Hepatocyte (in vitro differentiated cells): ENCODE results near the gene GOLGA6L9.
"Not testable (repeated sequence)": the region's sequence is repeated elsewhere in the genome, so short reads cannot be mapped to it uniquely, and the experiment has no call there.

Experiments
- EZH2 ChIP-seq: fragments of 200-600 bp; sonication (generic); IDR thresholded peaks from 2 replicates; pipeline ENCODE4 v1.6.1; 2016; ENCODE audit warnings: antibody characterized with exemption, mild to moderate bottlenecking, borderline replicate concordance
- TF ChIP-seq, protein P1 (sequence below): fragments of 200-600 bp; sonication (generic); IDR thresholded peaks from 2 replicates; pipeline ENCODE4 v1.5.1; 2016; ENCODE audit warnings: antibody characterized with exemption, mild to moderate bottlenecking; ENCODE audit not compliant: poor library complexity

DNA sequence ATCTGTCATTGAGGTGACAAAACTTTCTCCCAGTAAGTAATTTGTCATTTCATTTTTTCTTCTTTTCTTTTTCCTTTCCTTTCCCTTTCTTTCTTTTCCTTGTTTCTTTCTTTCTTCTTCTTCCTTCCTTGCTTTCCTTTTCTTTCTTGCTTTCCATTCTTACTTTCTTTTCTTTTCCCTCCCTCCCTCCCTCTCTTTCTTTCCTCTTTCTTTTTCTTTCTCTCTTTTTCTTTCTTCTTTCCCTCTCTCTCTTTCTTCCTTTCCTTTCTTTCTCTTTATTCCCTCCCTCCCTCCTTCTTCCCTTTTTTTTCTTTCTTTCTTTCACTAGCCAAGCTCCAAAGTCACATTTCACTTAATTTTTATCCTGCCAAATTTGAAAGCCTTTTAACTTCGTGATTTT, 2.5 kb upstream of the GOLGA6L9 start:
- TF ChIP-seq, protein P1, sequence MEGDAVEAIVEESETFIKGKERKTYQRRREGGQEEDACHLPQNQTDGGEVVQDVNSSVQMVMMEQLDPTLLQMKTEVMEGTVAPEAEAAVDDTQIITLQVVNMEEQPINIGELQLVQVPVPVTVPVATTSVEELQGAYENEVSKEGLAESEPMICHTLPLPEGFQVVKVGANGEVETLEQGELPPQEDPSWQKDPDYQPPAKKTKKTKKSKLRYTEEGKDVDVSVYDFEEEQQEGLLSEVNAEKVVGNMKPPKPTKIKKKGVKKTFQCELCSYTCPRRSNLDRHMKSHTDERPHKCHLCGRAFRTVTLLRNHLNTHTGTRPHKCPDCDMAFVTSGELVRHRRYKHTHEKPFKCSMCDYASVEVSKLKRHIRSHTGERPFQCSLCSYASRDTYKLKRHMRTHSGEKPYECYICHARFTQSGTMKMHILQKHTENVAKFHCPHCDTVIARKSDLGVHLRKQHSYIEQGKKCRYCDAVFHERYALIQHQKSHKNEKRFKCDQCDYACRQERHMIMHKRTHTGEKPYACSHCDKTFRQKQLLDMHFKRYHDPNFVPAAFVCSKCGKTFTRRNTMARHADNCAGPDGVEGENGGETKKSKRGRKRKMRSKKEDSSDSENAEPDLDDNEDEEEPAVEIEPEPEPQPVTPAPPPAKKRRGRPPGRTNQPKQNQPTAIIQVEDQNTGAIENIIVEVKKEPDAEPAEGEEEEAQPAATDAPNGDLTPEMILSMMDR, result not testable (repeated sequence)
- TF ChIP-seq EZH2, result not testable (repeated sequence)
